Aorta (tissue), 5 donors: ENCODE data around the gene SPINK4. TPM values are rescaled to one million over a fixed set of nuclear protein-coding genes. Genes with fewer than 3 reads are reported as not detected.

Source experiments
- ATAC-seq: fragments of 200-7000 bp; cut with Tn5 transposase; one replicate; pipeline ENCODE4 v1.9.1; 2022; ENCODE audit warnings: moderate library complexity; ENCODE audit not compliant: low FRiP score
- DNase-seq, 2 donors: peaks; one replicate each; pipeline ENCODE4 v3.0.0-alpha.2; 2020
- H3K27ac ChIP-seq, 2 donors: one replicate each; pipeline ENCODE4 v1.5.1; 2013; ENCODE audit warnings: low read length in 2 of 2, mild to moderate bottlenecking in 2 of 2, moderate library complexity in 2 of 2, control low read depth in 1 of 2, inconsistent platforms in 1 of 2, low read depth in 1 of 2
- H3K27me3 ChIP-seq, 2 donors: one replicate each; pipeline ENCODE4 v1.6.1; 2013; ENCODE audit warnings: control low read depth in 1 of 2, low read length in 1 of 2, mild to moderate bottlenecking in 1 of 2, moderate library complexity in 1 of 2; ENCODE audit not compliant: insufficient read depth in 2 of 2, control insufficient read depth in 1 of 2
- H3K36me3 ChIP-seq, 2 donors: one replicate each; pipeline ENCODE4 v1.6.1; 2013; ENCODE audit warnings: control low read depth in 1 of 2, low read length in 1 of 2, mild to moderate bottlenecking in 1 of 2; ENCODE audit not compliant: insufficient read depth in 2 of 2, control insufficient read depth in 1 of 2
- H3K4me1 ChIP-seq, 2 donors: one replicate each; pipeline ENCODE4 v1.6.1; 2013; ENCODE audit warnings: low read length in 2 of 2, control low read depth in 1 of 2, mild to moderate bottlenecking in 1 of 2, moderate library complexity in 1 of 2; ENCODE audit not compliant: insufficient read depth in 2 of 2, control insufficient read depth in 1 of 2
- H3K4me3 ChIP-seq, 2 donors: one replicate each; pipeline ENCODE4 v1.5.1; 2013; ENCODE audit warnings: low read length in 2 of 2, control low read depth in 1 of 2, mild to moderate bottlenecking in 1 of 2
- H3K9me3 ChIP-seq: one replicate; pipeline ENCODE4 v1.6.1; 2013; ENCODE audit warnings: mild to moderate bottlenecking, low read length; ENCODE audit not compliant: control insufficient read depth
- WGBS, 2 donors: extraction: QIAGEN DNeasy Blood & Tissue Kit; methylation state at CpG; one replicate each; pipeline ENCODE4 v1.1.7; 2013; 5-methylcytosine and 5-hydroxymethylcytosine counted together
- intact Hi-C, 2 donors: fragments of 100-400 bp; cut with DNase I; formaldehyde crosslinking; loops; one replicate each; pipeline versions ENCODE4 v1.14.2 to v1.15.0; 2022
- polyA plus RNA-seq, 2 donors: library from polyadenylated mRNA; stranded (reverse); fragments of 200-250 nt; gene quantifications; one replicate each; pipeline ENCODE4 v1.2.3, GENCODE V29; 2013
- total RNA-seq, 2 donors: library from RNA; stranded (reverse); fragmentation: NEBNext Ultra II Directional; extraction: Animal tissue kit (Norgen Biotek cat#: 25700); gene quantifications; one replicate each; pipeline ENCODE4 v1.2.1, GENCODE V29; 2021
- donor health status: healthy with polysubstance abuse.
- donor health status: Bipolar disorder and iron deficiency.
- donor health status: DM: no; HTN: no; CAD: no.
- donor health status: DM: no; HTN: no; CAD: no.
- donor health status: DM: yes; HTN: yes; CAD: no.

The SPINK4 gene
- total and polyA plus RNA-seq, 4 donors = 129 TPM; not detected in 3

- no peaks in the 10 kb centered on the region for H3K27me3 ChIP-seq
- no peak overlapping the region for H3K27ac ChIP-seq
- intact Hi-C loops = no loop called here
- DNase-seq = peak in 1 of 2 donors; percentile 86
- ATAC-seq = no peak
- H3K4me1 ChIP-seq = no peaks in the 10 kb centered on the region
- H3K36me3 ChIP-seq = no peaks in the 10 kb centered on the region
- 88 to 90% methylated on average over 10 of the region's 10 CpGs for WGBS, 2 donors
- no peaks in the 10 kb centered on the region for H3K9me3 ChIP-seq
- H3K4me3 ChIP-seq = no peak overlapping the region
These were observed 13.0 kb upstream of the SPINK4 start for GRCh38 chr9:33227008-33227398.

GRCh38 chr9:33227741-33228140 is 12.2 kb upstream of the SPINK4 start:
- Histone ChIP-seq H3K36me3 (no peaks in the 10 kb centered on the region), H3K4me1 (no peaks in the 10 kb centered on the region), H3K27ac (no peak overlapping the region), H3K9me3 (no peaks in the 10 kb centered on the region), H3K4me3 (no peak overlapping the region), H3K27me3 (no peaks in the 10 kb centered on the region)
- intact Hi-C loops = no loop called here
- DNase-seq (no peak), ATAC-seq (no peak)
- 80 to 83% methylated on average over 8 of the region's 8 CpGs for WGBS, 2 donors

- no peaks in the 10 kb centered on the region for H3K27me3 ChIP-seq
- 76 to 78% methylated on average over 4 of the region's 4 CpGs for WGBS, 2 donors
- no peaks in the 10 kb centered on the region for H3K9me3 ChIP-seq
- H3K4me3 ChIP-seq = no peak overlapping the region
- intact Hi-C loops = no loop called here
- no peak overlapping the region for H3K27ac ChIP-seq
- DNase-seq = no peak
- no peaks in the 10 kb centered on the region for H3K36me3 ChIP-seq
- H3K4me1 ChIP-seq = no peaks in the 10 kb centered on the region
- ATAC-seq = no peak
These were observed 11.4 kb upstream of the SPINK4 start for GRCh38 chr9:33228606-33229005.

DNA sequence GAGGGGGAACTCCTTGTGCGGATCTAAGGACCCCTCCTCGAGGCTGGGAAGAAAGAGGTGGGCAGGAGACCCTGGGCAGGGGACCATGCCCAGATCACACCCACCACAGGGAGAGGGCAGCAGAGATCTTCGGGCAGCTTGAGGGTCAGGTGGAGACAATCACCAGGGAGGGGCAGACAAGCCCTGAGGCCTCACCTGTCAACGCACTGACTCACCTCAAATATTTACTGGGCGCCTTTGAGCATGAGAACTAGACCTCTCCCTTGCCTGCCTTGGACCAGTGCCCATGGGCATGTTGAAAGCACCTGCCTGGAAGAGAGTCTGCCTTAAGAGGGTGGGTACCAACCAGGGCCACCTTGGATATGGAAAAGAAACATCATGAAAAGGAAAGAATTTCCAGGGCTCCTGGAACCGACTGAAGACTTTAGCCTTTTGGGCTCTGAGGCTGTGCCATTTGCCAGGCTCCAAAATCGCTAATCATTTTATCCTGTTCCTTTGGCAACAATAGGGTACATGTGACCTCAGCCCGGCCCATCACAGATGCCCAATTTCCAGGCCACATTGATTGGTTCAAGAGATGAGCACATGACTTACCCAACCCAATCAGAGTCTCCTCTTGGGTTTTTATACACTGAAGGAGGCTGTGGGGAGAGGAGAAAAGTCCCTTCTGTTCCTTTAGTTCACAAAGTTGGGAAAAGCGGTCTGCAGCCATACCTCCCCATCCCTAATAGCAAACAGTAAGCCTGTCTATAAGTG is 10.4 kb upstream of the SPINK4 start:
- Histone ChIP-seq H3K9me3 (no peaks in the 10 kb centered on the region), H3K27ac (no peak overlapping the region), H3K36me3 (no peaks in the 10 kb centered on the region), H3K4me1 (no peaks in the 10 kb centered on the region), H3K27me3 (no peaks in the 10 kb centered on the region), H3K4me3 (no peak overlapping the region)
- WGBS, 2 donors = 84% methylated on average over 9 of the region's 9 CpGs
- ATAC-seq (no peak), DNase-seq (no peak)
- intact Hi-C loops = no loop called here

- Histone ChIP-seq H3K4me3 (no peak overlapping the region), H3K36me3 (no peaks in the 10 kb centered on the region), H3K27me3 (no peaks in the 10 kb centered on the region), H3K4me1 (no peaks in the 10 kb centered on the region), H3K9me3 (no peaks in the 10 kb centered on the region), H3K27ac (no peak overlapping the region)
- DNase-seq (no peak), ATAC-seq (no peak)
- 84 to 85% methylated on average over 13 of the region's 13 CpGs for WGBS, 2 donors
- intact Hi-C loops = no loop called here
These were observed 9.0 kb upstream of the SPINK4 start for GRCh38 chr9:33230756-33231622.

DNA sequence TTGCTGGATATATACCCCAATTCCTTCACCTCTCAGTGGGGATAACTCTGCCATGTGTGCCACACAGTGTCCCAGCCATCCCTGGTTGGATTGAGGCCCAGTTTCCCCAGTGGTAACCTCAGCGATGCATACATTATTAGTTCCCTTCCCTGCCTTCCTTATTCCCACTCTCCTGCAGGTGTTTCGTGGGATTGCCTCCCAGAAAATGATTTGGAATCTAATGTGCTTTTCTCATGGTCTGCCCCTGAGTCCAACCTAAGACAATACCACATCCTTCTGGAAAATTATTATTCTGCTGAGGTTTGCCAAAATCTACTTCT is 8.4 kb upstream of the SPINK4 start:
- 80 to 88% methylated on average over 2 of the region's 2 CpGs for WGBS, 2 donors
- Histone ChIP-seq H3K36me3 (no peaks in the 10 kb centered on the region), H3K4me3 (no peak overlapping the region), H3K27me3 (no peaks in the 10 kb centered on the region), H3K27ac (no peak overlapping the region), H3K4me1 (no peaks in the 10 kb centered on the region), H3K9me3 (no peaks in the 10 kb centered on the region)
- ATAC-seq (no peak), DNase-seq (no peak)
- intact Hi-C loops = no loop called here

DNA sequence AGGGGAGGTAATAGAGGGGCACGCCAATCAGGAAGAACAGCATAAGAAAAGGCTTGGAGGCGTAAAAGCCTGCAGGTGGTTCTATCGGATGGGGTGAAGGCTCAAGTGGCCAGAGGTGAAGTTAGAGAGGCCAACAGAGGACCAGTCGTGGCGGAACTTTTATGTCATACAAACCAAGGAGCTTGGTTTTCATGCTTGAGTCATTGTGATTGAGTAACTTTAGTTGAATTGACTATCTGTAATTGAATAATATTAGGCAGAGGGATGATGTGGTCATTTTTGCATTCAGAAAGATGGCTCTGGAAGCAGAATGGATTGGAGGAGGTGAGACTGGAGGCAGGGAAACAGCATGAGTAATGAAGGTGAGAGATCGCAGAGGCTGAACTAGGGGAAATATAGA is 7.2 kb upstream of the SPINK4 start:
- ATAC-seq = no peak
- H3K9me3 ChIP-seq = no peaks in the 10 kb centered on the region
- H3K4me3 ChIP-seq = no peak overlapping the region
- H3K27ac ChIP-seq = no peak overlapping the region
- intact Hi-C loops = no loop called here
- no peak for DNase-seq
- 91% methylated on average over 6 of the region's 6 CpGs for WGBS, 2 donors
- no peaks in the 10 kb centered on the region for H3K27me3 ChIP-seq
- H3K36me3 ChIP-seq = no peaks in the 10 kb centered on the region
- H3K4me1 ChIP-seq = no peaks in the 10 kb centered on the region

DNA sequence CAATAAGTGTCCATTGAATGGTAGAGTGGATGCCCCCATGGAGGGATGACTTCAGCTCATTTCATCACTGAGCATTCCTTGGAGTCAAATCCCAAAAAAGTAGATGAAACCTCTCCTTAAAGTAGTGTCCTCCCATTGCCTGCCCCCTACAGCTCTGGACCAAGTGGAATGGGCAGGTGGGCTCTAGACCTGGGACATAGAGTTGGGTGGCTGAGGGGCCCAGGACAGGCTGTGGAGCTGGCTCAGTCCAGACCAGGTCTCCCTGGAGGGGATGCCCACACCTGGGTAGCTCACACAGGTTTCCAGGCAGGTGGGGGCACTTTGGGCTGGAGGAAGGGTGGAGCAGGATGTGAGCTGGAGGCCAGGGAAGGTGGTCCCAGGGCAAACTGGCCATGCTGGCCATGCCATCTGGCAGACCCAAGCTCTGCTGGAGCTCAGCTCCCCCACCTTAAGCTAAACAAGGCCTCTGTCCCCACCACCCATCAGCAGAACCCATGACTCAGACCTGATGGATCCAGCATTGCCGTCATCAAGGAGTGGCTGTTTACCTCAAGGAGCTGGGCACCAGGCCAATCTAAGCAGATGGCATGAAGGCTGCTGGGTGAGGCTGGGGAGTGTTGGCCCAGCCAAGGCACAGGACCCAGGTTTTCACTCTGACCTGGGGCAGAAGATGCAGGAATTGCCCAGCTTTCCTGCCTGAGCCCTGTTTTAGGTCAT is 6.2 kb upstream of the SPINK4 start:
- Histone ChIP-seq H3K36me3 (no peaks in the 10 kb centered on the region), H3K27me3 (no peaks in the 10 kb centered on the region), H3K27ac (no peak overlapping the region), H3K4me3 (no peak overlapping the region), H3K9me3 (no peaks in the 10 kb centered on the region), H3K4me1 (no peaks in the 10 kb centered on the region)
- no peak for ATAC-seq
- 14 to 35% methylated on average over 1 of the region's 1 CpG for WGBS, 2 donors
- intact Hi-C loops = no loop called here
- no peak for DNase-seq
